ENCODE data around the gene MAPK1.
"Not testable (repeated sequence)": the region's sequence is repeated elsewhere in the genome, so short reads cannot be mapped to it uniquely, and the experiment has no call there.

The MAPK1 gene

DNA sequence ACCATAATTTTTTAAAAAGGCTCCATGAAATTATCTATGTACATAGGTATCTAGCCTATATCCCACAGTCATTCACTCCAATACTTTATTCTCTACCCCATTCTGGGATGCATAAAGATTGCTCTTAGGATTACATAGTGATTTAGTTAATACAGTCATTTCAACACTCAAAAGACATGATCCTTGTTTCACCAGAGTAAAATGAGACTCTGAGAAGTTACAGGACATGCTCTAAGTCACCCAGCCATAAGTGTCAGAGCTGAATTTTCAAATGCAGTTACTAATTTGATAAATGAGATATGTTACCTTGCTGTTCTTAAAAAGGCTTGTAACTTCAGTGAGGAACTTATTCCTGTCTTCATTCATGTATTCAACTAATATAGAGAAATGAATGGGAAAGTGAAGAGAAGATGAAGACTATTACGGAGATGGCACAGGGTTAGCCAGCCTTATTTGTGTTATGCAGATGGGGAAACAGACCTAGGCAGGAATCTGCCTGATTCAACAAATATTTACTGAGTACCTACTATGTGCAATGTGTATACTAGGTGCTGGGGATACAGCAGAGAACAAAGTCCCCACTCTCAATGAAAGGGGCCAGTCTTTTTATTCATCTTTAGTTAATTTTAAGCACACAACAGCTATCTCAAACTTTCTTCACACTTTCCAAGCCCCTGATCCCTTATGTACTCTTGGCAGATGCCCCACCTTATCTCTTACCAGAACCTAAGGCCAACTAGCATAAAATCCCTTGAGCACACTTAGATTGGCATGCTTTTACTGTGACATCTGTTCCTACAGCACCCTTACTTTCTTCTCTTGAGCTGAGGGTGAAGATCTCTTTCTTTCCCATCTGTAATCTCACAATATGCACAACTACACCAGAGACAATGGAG is 21.6 kb downstream of the MAPK1 start:
- DNase-seq, result no peak

DNA sequence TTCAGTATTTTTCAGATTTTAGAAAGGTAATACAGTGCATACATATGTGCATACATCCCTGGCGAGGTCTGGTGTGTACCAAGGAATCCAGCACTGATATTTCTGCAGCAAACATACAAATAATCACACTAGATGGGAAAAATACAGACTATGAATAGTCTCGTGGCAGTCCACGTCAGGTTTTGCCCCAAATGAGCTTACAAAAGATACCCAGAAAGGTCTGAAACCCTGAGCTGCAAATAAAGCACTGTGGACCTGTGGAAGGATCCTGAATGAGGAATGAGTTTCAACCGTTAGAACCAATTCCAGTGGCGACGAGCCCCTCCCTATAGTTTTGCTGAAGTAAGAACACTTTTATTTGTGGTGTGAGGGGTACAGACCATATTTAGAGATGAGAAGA is 24.5 kb downstream of the MAPK1 start:
- no peak for DNase-seq

GRCh38 chr22:21841422-21841821 is 26.0 kb downstream of the MAPK1 start:
- no peak for DNase-seq

DNA sequence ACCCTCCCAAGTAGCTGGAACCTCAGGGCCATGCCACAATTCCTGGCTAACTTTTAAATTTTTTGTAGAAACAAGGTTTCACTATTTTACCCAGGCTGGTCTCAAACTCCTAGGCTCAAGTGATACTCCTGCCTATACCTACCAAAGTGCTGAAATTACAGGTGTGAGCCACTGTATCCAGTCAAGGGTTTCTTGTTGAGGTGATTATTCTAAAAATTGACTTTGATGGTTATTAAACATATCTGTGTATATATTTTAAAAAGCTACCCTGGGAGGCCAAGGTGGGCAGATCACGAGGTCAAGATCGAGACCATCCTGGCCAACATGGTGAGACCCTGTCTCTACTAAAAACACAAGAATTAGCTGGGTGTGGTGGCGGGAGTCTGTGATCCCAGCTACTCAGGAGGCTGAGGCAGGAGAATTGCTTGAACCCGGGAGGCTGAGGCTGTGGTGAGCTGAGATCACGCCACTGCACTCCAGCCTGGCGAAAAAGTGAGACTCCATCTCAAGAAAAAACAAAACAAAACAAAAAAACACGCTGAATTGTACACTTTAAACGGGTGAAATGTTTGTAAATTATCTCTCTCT is 27.1 kb downstream of the MAPK1 start:
- no peak for DNase-seq

DNA sequence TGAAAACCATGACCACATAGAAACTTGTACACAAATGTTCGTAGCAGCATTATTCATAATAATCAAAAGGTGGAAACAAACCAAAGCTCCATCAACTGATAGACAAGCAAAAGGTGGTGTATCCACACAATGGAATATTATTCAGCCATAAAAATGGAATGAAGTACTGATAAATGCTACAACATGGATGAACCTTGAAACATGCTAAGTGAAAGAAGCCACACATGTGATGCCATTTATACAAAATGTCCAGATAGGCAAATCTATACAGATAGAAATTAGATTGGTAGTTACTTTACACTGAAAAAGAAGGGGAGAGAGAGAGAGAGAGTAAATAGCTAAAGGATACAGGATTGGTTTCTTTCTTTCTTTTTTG is 27.7 kb downstream of the MAPK1 start:
- DNase-seq, result no peak

DNA sequence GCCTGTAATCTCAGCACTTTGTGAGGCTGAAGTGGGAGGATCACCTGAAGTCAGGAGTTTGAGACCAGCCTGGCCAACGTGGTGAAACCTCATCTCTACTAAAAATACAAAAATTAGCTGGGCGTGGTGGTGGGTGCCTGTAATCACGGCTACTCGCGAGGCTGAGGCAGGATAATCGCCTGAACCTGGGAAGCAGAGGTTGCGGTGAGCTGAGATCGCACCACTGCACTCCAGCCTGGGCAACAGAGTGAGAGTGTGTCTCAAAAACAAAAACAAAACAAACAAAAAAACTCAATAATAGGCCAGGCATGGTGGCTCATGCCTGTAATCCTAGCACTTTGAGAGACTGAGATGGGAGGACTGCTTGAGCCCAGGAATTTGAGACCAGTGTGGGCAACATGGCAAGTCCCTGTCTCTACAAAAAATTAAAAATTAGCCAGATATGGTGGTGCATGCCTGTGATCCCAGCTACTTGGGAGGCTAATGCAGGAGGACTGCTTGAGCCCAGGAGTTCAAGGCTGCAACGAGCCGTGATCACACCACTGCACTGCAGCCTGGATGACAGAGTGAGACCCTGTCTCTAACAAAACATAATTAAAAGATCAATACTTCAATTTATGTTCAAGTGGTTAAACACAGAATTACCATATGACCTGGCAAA is 28.2 kb downstream of the MAPK1 start:
- not testable (repeated sequence) for DNase-seq

DNA sequence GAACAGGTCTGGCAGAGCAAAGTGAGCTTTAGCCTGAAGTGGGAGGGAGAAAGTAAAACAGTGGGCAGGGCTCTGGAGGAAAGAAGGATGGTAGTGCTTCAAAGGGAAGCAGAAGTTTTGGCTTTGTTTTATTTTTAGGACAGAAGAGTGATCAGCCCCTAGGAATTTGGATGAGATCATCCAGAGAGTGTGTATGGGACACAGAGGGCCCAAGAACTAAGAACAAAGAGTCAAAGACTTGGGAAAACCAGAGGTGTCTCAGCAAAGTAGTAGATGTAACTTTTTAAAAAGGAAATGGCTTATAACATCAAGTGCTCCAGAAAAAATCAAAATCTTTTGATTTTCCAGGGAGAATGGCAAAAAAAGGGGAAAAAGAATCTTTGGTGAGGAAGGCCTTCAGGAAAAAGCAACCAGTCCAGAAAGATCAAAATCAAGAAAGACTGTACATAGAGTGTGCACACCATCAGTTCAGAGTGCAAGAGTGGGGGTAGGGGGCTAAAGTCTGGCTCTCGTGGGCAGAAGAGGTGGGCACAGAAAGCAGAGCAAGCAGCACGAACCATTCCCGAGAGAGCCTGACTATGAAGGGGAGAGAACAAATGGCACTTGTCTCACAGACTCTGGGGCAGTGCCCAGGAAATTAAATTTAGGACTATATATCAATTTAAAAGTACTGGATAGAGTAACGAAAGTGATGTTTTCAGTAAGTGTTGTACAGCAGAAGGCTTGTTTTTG is 30.0 kb downstream of the MAPK1 start:
- no peak for DNase-seq

DNA sequence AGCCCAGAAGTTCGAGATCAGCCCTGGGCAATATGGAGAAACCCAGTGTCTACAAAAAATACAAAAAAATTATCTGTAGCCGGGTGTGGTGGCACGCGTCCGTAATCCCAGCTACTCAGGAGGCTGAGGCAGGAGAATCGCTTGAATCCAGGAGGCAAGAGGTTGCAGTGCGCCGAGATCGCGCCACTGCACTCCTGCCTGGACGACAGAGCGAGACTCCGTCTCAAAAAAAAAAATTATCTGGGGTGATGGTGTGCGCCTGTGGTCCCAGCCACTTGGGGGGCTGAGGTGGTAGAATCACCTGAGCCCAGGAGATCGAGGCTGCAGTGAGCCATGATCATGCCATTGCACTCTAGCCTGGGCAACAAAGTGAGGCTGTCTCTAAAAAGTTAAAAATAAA is 31.0 kb downstream of the MAPK1 start:
- DNase-seq, result not testable (repeated sequence)

GRCh38 chr22:21835378-21835777 is 32.1 kb downstream of the MAPK1 start:
- no peak for DNase-seq

- DNase-seq, result no peak
Measured at GRCh38 chr22:21834869-21835268, 32.6 kb downstream of the MAPK1 start.

DNA sequence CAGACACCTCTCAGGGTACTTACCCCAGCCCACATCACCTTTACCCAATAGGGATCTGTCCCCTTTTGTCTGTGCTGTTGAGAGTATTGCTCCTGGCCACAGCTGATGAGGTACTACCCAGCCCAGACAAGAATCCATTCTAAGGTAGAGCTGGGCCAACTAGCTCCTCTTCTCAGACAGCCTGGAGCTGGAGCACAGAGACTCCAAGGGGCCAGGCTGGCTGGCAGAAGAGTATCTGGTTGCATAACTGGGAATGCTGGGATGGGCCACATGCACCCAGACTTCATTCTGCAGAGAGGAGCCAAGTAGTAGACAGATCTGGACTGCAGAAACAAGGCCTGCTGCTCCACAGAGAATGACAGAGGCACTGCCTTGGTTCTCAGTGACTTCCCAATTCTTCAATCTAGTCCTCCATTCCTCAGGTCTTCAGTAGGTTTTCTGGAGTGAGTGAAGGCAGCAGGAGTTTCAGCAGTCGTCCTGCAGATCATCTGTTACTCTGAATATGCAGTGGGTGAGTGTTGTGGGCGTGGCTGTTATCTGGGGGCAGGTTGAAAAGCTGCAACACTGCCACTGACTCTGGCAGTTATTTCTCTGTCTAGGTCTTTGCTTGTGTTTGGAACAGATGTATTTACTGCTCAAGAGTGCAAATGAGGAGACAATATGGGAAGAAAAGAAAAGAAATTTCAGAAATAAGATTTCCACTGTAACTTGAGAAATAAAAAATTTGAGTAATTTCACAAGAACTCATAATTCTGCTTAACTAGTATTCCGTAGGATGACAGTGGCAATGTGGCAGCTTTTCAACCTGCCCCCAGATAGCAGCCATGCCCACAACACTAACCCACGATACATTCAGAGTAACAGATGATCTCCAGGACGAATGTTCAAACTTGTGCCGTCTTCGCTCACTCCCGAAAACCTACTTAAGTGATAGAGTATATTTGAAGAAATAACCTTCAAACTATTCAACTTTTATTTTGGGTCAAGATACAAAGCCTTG is 34.9 kb downstream of the MAPK1 start:
- DNase-seq, result no peak

GRCh38 chr22:21829523-21829922 is 37.9 kb downstream of the MAPK1 start:
- no peak for DNase-seq

- DNase-seq, result no peak
Measured at GRCh38 chr22:21828268-21828638, 39.2 kb downstream of the MAPK1 start.

GRCh38 chr22:21827628-21828267 is 39.7 kb downstream of the MAPK1 start:
- DNase-seq, result no peak

- no peak for DNase-seq
Measured at GRCh38 chr22:21826204-21826603, 41.2 kb downstream of the MAPK1 start.

- DNase-seq, result not testable (repeated sequence)
Measured at GRCh38 chr22:21824962-21825361, 42.5 kb downstream of the MAPK1 start.

DNA sequence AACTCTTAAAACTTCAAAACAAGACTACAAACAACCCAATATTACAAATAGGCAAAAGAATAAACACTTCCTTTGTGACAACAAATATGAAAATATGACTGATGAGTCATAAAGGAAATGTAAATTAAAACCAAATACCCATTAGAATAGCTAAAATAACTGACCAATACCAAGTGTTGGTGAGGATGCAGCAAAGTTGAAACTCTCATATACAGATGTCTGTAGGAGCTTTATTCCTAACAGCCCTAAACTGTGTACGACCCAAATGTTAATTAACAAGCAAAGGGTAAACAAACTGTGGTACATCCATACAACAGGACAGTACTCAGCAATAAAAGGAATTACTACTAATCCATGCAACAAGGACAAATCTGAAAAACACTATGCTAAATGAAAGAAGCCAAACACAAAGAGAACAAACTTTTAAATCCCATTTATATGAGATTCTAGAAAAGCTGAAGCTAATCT is 43.0 kb downstream of the MAPK1 start:
- DNase-seq, result no peak

DNA sequence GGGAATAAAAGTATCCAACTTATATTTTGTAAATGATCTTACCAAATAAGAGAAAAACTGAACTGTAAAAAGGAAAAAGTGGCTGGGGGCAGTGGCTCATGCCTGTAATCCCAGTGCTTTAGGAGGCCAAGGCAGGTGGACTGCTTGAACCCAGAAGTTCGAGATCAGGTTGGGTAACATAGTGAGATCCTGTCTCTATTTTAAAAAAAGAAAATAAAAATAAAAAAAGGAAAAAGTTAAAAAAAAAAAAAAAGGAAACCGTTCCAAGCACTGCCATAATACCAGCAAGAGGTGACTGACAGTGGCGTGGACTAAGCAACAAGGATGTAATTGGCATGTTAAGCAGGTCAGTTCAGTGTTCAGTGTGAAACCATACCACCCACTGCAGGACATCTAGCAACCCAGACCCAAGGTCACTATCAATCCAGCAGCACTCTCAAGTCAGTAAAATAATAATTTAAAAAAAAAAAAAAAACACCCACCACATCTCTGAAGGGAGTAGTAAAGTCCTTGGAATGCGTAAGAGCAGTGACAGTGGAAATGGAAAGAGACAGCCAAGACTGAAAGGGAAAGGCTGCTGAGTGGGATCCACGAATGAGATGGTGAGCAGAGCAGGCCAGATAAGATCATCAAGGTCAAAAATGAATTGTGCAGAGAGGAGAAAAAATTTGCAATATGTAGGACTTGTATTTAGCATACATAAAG is 43.6 kb downstream of the MAPK1 start:
- no peak for DNase-seq

- no peak for DNase-seq
Measured at GRCh38 chr22:21819183-21819770, 48.2 kb downstream of the MAPK1 start.

DNA sequence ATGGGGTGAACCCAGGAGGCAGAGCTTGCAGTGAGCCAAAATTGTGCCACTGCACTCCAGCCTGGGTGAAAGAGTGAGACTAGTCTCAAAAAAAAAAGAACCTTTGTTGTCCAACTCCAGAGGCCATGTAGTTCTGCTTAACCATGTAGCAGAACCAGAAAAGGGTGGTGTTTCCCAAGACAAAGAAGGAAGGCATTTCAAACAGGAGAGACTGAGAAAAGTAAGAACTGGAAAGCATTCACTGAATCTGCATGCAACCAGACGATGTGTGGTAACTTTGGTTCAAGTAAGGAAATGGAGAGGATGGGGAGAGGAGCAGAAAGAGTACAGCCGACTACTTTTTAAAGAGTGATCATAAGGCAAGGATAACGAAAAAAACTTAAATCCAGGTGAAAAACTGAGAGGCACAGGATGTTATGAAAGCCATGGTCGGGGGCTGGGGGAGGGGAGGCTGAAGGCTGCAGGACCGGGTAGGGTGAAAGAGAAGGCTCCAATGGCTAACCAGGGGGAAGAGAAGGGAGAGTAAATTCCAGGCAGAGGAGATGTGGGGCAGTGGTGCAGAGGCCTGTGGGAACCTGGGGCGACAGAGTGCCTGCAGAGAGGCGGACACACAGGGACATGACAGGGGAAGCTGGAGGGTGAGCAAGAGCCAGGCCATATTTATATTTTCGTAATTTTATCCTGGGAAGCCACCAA is 48.8 kb downstream of the MAPK1 start:
- no peak for DNase-seq

Data from DMS79 treated with DMSO at 0.1 percent for 48 hours (cell line).